CD4-positive, CD25-positive, alpha-beta regulatory T cell (primary cell): ENCODE data around the gene EFCAB8. TPM values are rescaled to one million over a fixed set of nuclear protein-coding genes. Genes with fewer than 3 reads are reported as not detected.
"Not testable (repeated sequence)": the region's sequence is repeated elsewhere in the genome, so short reads cannot be mapped to it uniquely, and the experiment has no call there.

Source experiments
- ATAC-seq, 2 donors: fragments of 150-1000 bp; cut with Tn5 transposase; one replicate each; pipeline ENCODE4 v1.10.0; 2021; ENCODE audit warnings: low read depth in 2 of 2, moderate number of reproducible peaks in 2 of 2, moderate library complexity in 1 of 2
- DNase-seq, 3 donors: peaks; one replicate each; pipeline versions ENCODE4 v3.0.0 to v3.0.0-alpha.2; 2012 to 2022; ENCODE audit warnings: mixed read lengths in 1 of 3
- H3K27ac ChIP-seq: one replicate; pipeline ENCODE4 v1.7.0; 2013; ENCODE audit warnings: mild to moderate bottlenecking, low read length; ENCODE audit not compliant: insufficient read depth, poor library complexity, severe bottlenecking
- H3K27me3 ChIP-seq: one replicate; pipeline ENCODE4 v1.7.0; 2013; ENCODE audit warnings: low read length; ENCODE audit not compliant: control insufficient read depth, insufficient read depth
- H3K36me3 ChIP-seq: one replicate; pipeline ENCODE4 v1.7.0; 2013; ENCODE audit warnings: mild to moderate bottlenecking, low read length, moderate library complexity; ENCODE audit not compliant: control insufficient read depth, insufficient read depth
- H3K4me1 ChIP-seq: 2 replicates; pipeline ENCODE4 v1.7.0; 2013; ENCODE audit warnings: mild to moderate bottlenecking, low read length; ENCODE audit not compliant: insufficient read depth, control insufficient read depth, poor library complexity, severe bottlenecking
- H3K4me3 ChIP-seq: one replicate; pipeline ENCODE4 v1.7.0; 2013; ENCODE audit warnings: low read depth, mild to moderate bottlenecking, low read length, moderate library complexity
- H3K9me3 ChIP-seq, 2 experiments: 1 replicate in 1 of 2; 2 replicates in 1 of 2; pipeline ENCODE4 v1.7.0; 2013; ENCODE audit warnings: low read length in 2 of 2, mild to moderate bottlenecking in 1 of 2, moderate library complexity in 1 of 2; ENCODE audit not compliant: control insufficient read depth in 2 of 2
- H3K27ac Mint-ChIP-seq, 3 donors: one replicate each; pipeline ENCODE4 v1.8.0; 2020 to 2022; ENCODE audit warnings: mild to moderate bottlenecking in 3 of 3, mixed read lengths in 3 of 3, moderate library complexity in 2 of 3
- H3K27me3 Mint-ChIP-seq: one replicate; pipeline ENCODE4 v1.8.0; 2022; ENCODE audit warnings: mild to moderate bottlenecking, mixed read lengths
- H3K36me3 Mint-ChIP-seq: one replicate; pipeline ENCODE4 v1.8.0; 2020; ENCODE audit warnings: mixed read lengths
- H3K4me1 Mint-ChIP-seq, 4 donors: one replicate each; pipeline ENCODE4 v1.8.0; 2020 to 2022; ENCODE audit warnings: mixed read lengths in 4 of 4, mild to moderate bottlenecking in 1 of 4
- H3K4me3 Mint-ChIP-seq, 4 donors: one replicate each; pipeline ENCODE4 v1.8.0; 2020 to 2022; ENCODE audit warnings: mild to moderate bottlenecking in 4 of 4, mixed read lengths in 4 of 4, moderate library complexity in 3 of 4
- H3K9me3 Mint-ChIP-seq, 7 donors: one replicate each; pipeline ENCODE4 v1.8.0; 2020 to 2022; ENCODE audit warnings: mixed read lengths in 7 of 7, mild to moderate bottlenecking in 3 of 7, moderate library complexity in 2 of 7
- polyA plus RNA-seq, 4 donors: library from polyadenylated mRNA; unstranded; fragments of 300-500 nt; fragmentation: Illumina TruSeq; gene quantifications; one replicate each; pipeline ENCODE4 v1.2.3, GENCODE V29; 2021
- total RNA-seq: library from RNA; stranded (reverse); gene quantifications from one replicate; pipeline ENCODE4 v1.2.3, GENCODE V29; 2022

EFCAB8 gene
- total and polyA plus RNA-seq, 5 donors from 2014 or later, result 1.2 TPM; not detected in 4

DNA sequence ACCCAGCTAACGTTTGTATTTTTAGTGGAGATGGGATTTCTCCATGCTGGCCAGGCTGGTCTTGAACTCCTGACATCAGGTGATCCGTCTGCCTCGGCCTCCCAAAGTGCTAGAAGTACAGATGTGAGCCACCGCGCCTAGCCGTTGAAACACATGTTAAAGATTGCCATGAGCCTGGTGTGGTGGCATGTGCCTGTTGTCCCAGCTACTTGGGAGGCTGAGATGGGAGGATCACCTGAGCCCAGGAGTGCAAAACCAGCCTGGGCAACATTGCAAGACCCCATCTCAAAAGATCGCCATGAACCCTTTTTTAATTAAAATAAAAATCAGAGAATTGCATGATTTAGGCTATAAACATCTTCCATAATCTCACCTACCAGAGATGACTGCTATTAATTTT, 2.7 kb downstream of the EFCAB8 start:
- no peaks in the 10 kb centered on the region for H3K27me3 Mint-ChIP-seq
- peak overlapping the region in 1 of 3 donors; percentile 35 for H3K27ac Mint-ChIP-seq
- no peaks in the 10 kb centered on the region for H3K9me3 ChIP-seq
- peaks cover 0 to 3% (median 0%) of the 10 kb centered on the region in 4 donors for H3K4me1 Mint-ChIP-seq
- H3K27ac ChIP-seq, result no peak overlapping the region
- H3K4me3 ChIP-seq, result no peak overlapping the region
- H3K36me3 ChIP-seq, result peaks cover 12% of the 10 kb centered on the region
- H3K4me3 Mint-ChIP-seq, result no peak overlapping the region
- peaks cover 10% of the 10 kb centered on the region for H3K36me3 Mint-ChIP-seq
- H3K9me3 Mint-ChIP-seq, result no peaks in the 10 kb centered on the region
- ATAC-seq, result no peak
- no peak for DNase-seq
- no peaks in the 10 kb centered on the region for H3K27me3 ChIP-seq
- H3K4me1 ChIP-seq, result no peaks in the 10 kb centered on the region

GRCh38 chr20:32869562-32869961, 10.8 kb downstream of the EFCAB8 start:
- Histone ChIP-seq H3K4me1 (no peaks in the 10 kb centered on the region), H3K27ac (no peak overlapping the region), H3K36me3 (no peaks in the 10 kb centered on the region), H3K4me3 (no peak overlapping the region), H3K27me3 (no peaks in the 10 kb centered on the region), H3K9me3 (no peaks in the 10 kb centered on the region)
- H3K4me3 Mint-ChIP-seq, result no peak overlapping the region
- ATAC-seq, result no peak
- no peak overlapping the region for H3K27ac Mint-ChIP-seq
- no peaks in the 10 kb centered on the region for H3K4me1 Mint-ChIP-seq
- no peaks in the 10 kb centered on the region for H3K9me3 Mint-ChIP-seq
- H3K36me3 Mint-ChIP-seq, result peaks cover 11% of the 10 kb centered on the region
- DNase-seq, result no peak
- no peaks in the 10 kb centered on the region for H3K27me3 Mint-ChIP-seq

DNA sequence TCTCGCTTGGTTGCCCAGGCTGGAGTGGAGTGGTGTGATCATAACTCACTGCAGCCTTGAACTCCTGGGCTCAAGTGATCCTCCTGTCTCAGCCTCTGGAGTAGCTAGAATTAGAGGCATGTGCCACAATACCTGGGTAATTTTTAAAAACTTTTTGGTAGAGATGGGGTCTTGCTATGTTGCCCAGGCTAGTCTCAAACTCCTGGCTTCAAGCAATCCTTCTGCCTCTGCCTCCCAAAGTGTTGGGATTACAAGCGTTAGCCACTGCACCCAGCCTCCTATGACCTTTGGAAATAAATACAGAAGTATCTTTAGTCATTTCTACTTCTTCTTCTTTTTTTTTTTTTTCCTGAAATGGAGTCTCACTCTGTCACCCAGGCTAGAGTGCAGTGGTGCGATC, 11.8 kb downstream of the EFCAB8 start:
- H3K4me3 ChIP-seq, H3K27ac Mint-ChIP-seq, ATAC-seq, DNase-seq, H3K9me3 Mint-ChIP-seq, H3K27ac ChIP-seq, H3K9me3 ChIP-seq, H3K27me3 Mint-ChIP-seq, H3K27me3 ChIP-seq, H3K4me1 ChIP-seq, H3K4me3 Mint-ChIP-seq, H3K36me3 ChIP-seq, H3K4me1 Mint-ChIP-seq: not testable (repeated sequence)
- H3K36me3 Mint-ChIP-seq, result peaks cover 17% of the 10 kb centered on the region

GRCh38 chr20:32870985-32871384, 12.3 kb downstream of the EFCAB8 start:
- Mint-ChIP-seq H3K27ac (no peak overlapping the region), H3K36me3 (peaks cover 17% of the 10 kb centered on the region), H3K4me3 (no peak overlapping the region), H3K27me3 (no peaks in the 10 kb centered on the region), H3K4me1 (no peaks in the 10 kb centered on the region), H3K9me3 (no peaks in the 10 kb centered on the region)
- DNase-seq (no peak), ATAC-seq (no peak)
- H3K36me3 ChIP-seq, result no peaks in the 10 kb centered on the region
- H3K27ac ChIP-seq, result no peak overlapping the region
- no peak overlapping the region for H3K4me3 ChIP-seq
- no peaks in the 10 kb centered on the region for H3K27me3 ChIP-seq
- H3K4me1 ChIP-seq, result no peaks in the 10 kb centered on the region
- no peaks in the 10 kb centered on the region for H3K9me3 ChIP-seq

- no peaks in the 10 kb centered on the region for H3K4me1 ChIP-seq
- Mint-ChIP-seq H3K4me3 (no peak overlapping the region), H3K36me3 (peaks cover 17% of the 10 kb centered on the region)
These were observed 13.0 kb downstream of the EFCAB8 start for GRCh38 chr20:32871627-32872160.

DNA sequence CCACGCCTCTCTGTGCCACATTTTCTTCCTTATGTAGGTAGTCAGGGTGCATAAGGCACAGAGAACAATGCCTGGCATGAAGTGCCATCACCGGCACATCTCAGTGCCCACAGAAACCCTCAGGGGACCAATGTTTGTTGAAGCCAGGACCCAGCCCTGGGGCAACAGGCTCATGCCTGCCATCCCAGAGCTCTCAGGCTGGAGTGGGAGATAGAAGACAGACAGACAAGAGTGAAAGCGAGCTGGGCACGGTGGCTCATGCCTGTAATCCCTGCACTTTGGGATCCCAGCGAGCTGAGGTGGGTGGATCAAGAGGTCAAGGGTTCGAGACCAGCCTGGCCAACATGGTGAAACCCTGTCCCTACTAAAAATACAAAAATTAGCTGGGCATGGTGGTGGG, 13.5 kb downstream of the EFCAB8 start:
- Mint-ChIP-seq H3K4me1 (no peaks in the 10 kb centered on the region), H3K36me3 (peaks cover 17% of the 10 kb centered on the region), H3K4me3 (no peak overlapping the region), H3K27ac (no peak overlapping the region), H3K9me3 (no peaks in the 10 kb centered on the region), H3K27me3 (no peaks in the 10 kb centered on the region)
- Histone ChIP-seq H3K27me3 (no peaks in the 10 kb centered on the region), H3K4me1 (no peaks in the 10 kb centered on the region), H3K9me3 (no peaks in the 10 kb centered on the region), H3K27ac (no peak overlapping the region), H3K4me3 (no peak overlapping the region), H3K36me3 (no peaks in the 10 kb centered on the region)
- DNase-seq, result no peak
- ATAC-seq, result no peak

More at GRCh38 chr20:32871627-32872160, 13.0 kb downstream of the EFCAB8 start:
- Mint-ChIP-seq H3K9me3 (no peaks in the 10 kb centered on the region), H3K4me1 (no peaks in the 10 kb centered on the region), H3K27ac (peak overlapping the region in 1 of 3 donors; percentile 17), H3K27me3 (no peaks in the 10 kb centered on the region)
- DNase-seq (no peak), ATAC-seq (no peak)
- Histone ChIP-seq H3K4me3 (no peak overlapping the region), H3K27me3 (no peaks in the 10 kb centered on the region), H3K9me3 (no peaks in the 10 kb centered on the region), H3K36me3 (no peaks in the 10 kb centered on the region), H3K27ac (no peak overlapping the region)

- Histone ChIP-seq H3K36me3 (no peaks in the 10 kb centered on the region), H3K4me1 (no peaks in the 10 kb centered on the region), H3K27ac (no peak overlapping the region), H3K27me3 (no peaks in the 10 kb centered on the region), H3K4me3 (no peak overlapping the region), H3K9me3 (no peaks in the 10 kb centered on the region)
- peaks cover 9% of the 10 kb centered on the region for H3K36me3 Mint-ChIP-seq
- no peak overlapping the region for H3K4me3 Mint-ChIP-seq
- no peaks in the 10 kb centered on the region for H3K9me3 Mint-ChIP-seq
- H3K4me1 Mint-ChIP-seq, result no peaks in the 10 kb centered on the region
- no peak for ATAC-seq
- no peak for DNase-seq
- no peak overlapping the region for H3K27ac Mint-ChIP-seq
- no peaks in the 10 kb centered on the region for H3K27me3 Mint-ChIP-seq
These were observed 16.9 kb downstream of the EFCAB8 start for GRCh38 chr20:32875673-32876072.

DNA sequence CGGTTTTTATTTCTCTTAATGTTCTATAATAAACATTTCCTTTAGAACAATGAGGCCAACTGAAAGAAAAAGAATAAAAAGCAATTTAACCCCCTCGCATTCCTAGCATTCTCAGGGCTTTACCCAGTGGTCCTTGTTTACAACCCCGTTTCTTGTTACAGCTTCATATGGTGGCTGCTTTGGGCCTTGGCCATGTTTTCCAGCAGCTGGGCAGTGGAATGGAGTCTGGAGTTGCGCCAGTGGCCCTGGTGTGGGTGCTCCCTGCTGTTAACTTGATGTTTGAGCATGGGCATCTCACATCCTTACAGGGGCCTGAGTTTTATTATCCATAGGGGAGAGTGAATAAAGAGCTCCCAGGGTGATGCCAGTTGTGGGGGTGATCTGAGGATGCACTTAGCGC, 18.8 kb downstream of the EFCAB8 start:
- H3K4me1 ChIP-seq, result no peaks in the 10 kb centered on the region
- H3K4me3 ChIP-seq, result no peak overlapping the region
- DNase-seq (no peak), ATAC-seq (no peak)
- H3K27ac ChIP-seq, result no peak overlapping the region
- no peak overlapping the region for H3K27ac Mint-ChIP-seq
- H3K36me3 Mint-ChIP-seq, result peaks cover 9% of the 10 kb centered on the region
- no peaks in the 10 kb centered on the region for H3K36me3 ChIP-seq
- no peaks in the 10 kb centered on the region for H3K27me3 ChIP-seq
- no peaks in the 10 kb centered on the region for H3K9me3 ChIP-seq
- no peaks in the 10 kb centered on the region for H3K4me1 Mint-ChIP-seq
- no peaks in the 10 kb centered on the region for H3K9me3 Mint-ChIP-seq
- H3K4me3 Mint-ChIP-seq, result no peak overlapping the region
- H3K27me3 Mint-ChIP-seq, result no peaks in the 10 kb centered on the region
